Hair follicular keratinocyte (primary cell): ENCODE measurements around the gene EVC. TPM values are rescaled to one million over a fixed set of nuclear protein-coding genes. Genes with fewer than 3 reads are reported as not detected.

Experiments used
- total RNA-seq: library from RNA; depleted of rRNA; stranded (reverse); fragments of >200 nt; gene quantifications from 2 replicates; pipeline ENCODE4 v1.2.3, GENCODE V29; 2015

Gene EVC
- 11.7 and 23.0 TPM in 2 replicates for total RNA-seq

DNA sequence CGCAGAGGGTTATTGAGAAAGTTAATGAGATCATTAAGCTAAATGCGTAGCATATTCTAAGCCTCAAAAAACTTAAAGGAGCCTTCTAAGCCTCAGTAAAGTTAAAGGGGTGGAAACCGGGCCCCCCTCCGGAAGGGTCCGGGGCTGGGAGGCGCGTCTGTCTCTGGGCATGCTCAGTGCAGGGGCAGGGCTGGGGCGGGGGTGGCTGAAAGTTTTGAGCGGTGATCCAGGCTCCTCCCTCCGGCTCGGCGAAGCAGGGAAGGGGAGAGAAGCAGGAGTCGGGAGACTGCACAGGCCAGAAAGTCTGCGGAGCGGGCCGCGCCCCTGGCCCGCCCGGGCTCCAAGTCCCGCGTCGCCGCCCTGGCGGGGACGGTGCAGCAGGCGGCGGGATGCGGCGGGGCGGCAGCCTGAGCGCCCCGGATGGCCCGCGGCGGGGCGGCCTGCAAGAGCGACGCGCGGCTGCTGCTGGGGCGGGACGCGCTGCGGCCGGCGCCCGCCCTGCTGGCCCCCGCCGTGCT is at the start of gene EVC:
EVC (plus strand) TSS at position 241 of the 518 bp plus-strand sequence; CDS start at position 421, 180 bp downstream.

DNA sequence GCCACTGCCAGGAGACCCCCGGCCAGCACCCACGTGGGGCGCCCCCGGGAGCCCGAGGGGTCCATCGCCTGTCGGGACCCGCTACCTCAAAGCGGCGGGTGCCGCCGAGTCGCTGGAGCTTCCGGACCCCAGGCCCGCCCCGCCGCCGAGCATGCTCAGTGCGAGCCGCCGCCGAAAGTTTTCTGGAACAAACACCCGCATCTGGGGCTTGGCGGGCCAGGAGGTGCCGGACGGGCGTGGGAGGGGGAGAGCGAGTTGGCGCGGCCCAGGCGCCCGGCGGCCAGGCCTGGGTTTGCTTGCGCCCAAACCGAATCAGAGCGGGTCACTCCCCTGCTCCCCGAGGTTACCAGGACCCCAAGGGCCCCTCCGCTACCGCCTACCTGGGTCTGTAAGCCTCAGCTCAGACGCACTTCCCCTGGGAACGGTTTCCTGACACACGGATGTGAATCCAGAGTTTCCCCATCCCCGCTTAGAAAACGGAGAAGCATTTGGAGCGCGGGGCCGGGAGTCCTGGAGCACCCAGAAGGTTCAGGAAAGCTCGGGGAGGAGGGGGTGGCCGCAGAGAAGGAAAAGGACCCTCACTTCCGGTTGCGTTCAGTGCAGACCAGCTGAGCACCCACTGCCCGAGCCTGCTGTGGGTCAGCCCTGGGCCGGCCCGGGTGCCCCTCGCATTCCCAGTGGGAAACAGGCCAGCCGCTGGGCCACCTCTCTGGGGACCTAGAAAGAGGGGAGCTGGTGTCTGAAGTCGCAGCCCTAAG is 2.4 kb upstream of the EVC start, which contains the start of gene EVC2:
EVC2 (minus strand) TSS at position 111 of the 758 bp plus-strand sequence; CDS start at position 65, 46 bp downstream.

Other genes starting within 250 kb of the EVC start
- 8.0 and 8.5 TPM in 2 replicates for gene EVC2, start 2.6 kb upstream of the EVC start, total RNA-seq
- not detected in 2 replicates for gene CRMP1, start 181.9 kb downstream of the EVC start, total RNA-seq